GM03348 (cell line): ENCODE results near the gene EIF5B.
A peak's percentile ranks its signal among the peaks of the same experiment; 100 is the strongest.

Experiments
- DNase-seq: peaks from one replicate; pipeline ENCODE4 v3.0.0; 2012; ENCODE audit warnings: low spot score

Gene EIF5B

DNA sequence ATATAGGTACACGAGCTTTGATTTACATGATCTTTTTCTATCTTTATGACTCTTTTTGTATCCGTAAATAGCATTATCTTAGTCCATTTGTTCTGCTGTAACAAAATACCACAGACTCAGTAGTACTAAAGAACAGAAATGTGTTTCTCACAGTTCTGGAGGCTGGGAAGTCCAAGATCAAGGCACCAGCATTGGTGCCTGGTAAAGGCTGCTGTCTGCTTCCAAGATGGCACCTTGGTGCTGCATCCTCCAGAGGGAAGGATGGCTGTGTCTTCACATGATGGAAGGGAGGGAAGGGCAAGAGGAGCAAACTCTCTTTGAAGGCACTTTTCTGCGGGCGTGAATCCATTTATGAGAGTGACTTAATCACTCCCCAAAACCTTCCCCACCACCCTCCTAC, 36.0 kb downstream of the EIF5B start:
- no peak for DNase-seq

DNA sequence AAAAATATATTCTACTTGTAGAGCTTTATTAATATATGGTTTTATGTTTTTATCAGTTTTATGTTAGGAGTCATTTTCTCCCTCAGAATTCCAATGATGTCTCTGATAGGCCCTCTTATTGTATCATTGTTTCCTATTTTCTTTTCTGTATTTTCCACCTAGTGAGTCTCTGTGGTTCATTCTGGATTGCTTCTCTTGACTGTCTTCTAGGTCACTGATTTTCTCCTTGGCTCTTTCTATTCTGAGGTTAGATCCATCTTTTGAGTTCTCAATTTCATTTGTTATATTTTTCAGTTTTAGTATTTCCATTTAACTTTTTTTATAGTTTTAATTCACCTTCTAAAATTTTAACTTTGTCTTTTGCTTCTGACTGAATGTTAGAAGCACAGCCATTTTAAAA, 37.6 kb downstream of the EIF5B start:
- DNase-seq: no peak

DNA sequence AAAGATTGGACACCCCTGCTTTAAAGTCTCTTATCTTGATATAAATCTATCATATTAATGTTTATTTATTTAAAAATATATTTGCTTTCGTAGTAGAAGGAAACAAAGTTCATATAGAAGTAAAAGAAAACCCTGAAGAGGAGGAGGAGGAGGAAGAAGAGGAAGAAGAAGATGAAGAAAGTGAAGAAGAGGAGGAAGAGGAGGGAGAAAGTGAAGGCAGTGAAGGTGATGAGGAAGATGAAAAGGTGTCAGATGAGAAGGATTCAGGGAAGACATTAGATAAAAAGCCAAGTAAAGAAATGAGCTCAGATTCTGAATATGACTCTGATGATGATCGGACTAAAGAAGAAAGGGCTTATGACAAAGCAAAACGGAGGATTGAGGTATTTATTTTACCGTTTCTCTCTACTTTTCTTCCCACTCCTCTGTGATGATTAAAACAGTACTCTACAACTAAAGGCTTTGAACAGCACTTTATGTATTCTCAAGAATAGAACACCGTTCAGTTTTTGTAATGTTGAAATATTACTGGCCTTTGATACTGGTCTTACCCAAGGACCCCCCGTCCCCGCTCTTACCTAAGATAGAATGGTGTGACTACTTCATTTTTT, 39.2 kb downstream of the EIF5B start:
- no peak for DNase-seq

DNA sequence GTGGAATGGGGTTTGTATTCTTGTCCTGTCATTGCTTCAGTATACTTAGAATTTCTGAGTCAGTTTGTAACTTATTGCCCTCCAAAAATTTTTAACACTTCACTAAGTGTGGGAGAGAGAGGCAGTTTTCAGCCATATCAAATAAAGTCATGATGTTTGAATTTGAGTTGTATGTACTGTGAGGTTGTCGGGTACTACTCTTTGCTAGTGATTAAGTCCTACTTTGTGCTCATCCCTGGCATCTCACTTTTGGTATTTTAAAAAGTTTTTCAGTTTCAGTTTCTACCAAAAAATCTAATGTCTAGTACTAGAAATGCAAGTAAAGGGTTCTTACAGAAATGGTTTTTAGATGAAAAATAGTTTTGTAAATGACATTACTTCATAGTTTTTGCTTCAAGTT, 40.7 kb downstream of the EIF5B start:
- DNase-seq: no peak

DNA sequence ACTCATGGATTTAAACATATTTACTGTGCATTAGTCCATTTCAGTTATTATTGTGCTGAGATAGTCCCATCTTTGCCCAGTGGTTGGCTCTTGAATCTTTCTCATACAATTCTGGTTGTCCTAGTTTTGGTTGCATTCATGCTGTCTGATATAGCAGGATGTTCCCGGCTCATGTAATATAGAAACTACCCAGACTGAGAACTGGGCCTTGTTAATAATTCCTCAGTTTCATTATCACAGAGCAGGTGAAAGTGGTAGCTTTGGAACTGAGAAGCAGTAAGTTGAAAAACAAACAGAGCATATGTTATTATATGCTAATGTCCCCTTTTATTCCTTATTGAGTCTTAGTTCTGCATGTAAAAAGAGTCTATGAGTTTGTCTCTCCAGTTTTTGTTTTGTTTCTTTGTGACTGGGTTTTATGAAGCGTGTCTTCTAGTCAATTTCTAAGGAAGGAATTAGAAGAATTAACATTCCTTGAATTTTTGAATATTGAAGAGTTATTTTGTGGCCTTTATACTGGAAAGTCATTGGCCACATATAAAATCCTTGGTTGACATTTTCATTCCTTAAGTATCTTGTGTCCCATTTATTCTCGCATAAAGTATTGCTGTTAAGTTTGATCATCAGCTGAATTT, 43.3 kb downstream of the EIF5B start:
- no peak for DNase-seq

DNA sequence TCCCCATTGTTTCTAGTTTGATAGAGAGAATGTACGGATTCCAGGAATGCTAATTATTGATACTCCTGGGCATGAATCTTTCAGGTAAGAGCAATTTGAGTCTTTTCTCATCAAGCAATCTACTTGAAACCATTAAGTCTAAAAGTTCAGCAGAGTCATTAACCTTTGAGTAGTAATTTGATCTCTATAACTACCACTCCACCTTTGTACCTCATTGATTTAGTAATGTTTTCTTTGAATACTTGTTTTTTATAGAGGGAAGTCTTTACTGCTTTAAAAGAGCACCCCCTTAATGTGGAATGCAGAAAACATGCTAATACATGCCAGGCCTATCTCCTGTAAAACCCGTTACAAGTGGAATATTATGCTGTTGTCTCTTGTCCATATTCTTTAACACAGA, 45.0 kb downstream of the EIF5B start:
- DNase-seq: no peak

DNA sequence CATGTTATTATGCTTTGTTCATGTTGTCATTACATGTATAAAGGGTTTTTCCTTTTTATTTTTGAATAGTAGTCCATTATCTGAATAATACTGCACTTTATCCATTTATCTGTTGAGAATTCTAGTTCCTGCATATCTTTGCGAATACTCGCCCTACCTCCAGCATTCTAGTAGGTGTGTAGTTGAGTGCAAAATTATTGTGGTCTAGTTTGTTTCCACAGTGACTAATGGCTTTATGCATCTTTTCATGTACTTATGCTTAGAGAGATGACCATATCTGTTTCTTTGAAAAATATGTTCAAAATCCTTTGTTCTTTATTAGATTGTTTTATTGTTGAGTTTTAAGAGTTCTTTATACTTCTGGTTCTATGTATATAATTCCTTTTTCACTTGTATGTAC, 48.8 kb downstream of the EIF5B start:
- no peak for DNase-seq

DNA sequence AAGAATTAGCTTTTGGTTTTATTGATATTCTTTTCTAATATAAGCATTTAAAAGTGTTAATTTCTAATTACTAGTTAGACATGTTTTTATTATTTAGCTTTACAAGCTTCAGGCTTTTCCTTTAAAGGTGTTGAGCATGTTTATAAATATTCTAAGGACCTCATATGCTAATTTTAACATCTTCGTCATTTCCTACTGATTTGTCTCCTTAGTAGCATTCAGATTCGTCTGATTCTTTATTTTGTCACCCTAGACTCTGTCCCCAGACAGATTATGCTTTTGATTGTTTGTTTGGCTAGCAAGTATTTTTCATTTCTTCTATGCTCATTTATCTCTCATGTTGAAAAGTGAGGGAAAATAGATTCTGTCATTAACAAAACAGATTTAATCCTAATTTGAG, 51.7 kb downstream of the EIF5B start:
- DNase-seq: no peak

DNA sequence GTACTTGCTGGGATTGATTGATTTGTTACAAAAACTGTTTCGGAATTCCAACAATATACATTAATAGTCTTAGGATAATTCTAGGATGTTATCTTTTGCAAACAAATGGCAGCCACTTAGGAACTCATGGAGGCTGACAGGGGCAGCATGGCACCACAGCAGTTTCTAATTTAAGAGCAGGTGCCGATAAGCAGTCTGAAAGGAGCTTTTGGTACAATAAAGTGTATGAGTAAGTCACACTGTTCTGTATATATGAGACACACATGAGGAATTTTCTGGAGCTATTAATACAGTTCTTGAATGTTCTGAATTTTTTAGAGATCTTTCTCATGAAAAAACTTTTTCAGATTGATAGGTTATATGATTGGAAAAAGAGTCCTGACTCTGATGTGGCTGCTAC, 52.2 kb downstream of the EIF5B start:
- peak; percentile 52 for DNase-seq

DNA sequence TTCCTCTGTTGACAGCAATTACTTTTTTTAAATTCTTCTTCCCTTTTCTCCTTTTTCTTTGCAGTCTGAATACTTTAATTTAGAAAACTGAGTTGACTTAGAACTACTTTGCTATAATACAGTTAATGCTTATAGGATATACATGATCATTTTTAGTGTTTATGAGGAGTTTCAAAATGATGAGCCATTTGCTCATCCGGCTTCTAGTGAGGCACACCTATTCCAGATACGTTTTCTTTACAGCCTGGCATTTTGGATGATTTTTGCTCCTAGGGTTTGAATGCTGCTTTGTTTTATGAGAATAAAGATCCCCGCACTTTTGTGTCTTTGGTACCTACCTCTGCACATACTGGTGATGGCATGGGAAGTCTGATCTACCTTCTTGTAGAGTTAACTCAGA, 52.8 kb downstream of the EIF5B start:
- DNase-seq: no peak

DNA sequence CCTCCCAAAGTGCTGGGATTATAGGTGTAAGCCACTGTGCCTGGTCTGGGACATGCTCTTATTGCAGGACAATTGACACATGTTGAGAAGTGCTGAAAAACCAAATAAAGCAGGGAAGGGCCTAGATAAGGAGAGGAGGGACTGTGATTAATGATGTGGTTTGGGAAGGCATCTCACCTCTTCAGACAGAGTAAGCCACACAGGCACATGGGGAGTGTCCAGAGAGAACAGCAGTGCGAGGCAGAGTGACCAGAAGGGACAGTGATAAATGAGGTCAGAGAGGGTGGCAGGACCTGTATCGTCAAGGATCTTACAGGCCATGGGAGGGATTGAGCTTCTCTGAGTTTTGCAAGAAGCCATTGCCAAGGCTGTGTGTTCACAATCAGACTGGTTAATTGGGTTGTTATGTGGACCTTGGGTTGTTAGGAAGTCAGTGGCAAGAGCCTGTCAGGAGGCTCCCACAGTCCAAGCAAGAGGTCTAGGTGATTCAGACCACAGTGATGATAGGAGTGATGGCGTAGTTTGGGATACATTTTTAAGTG, 58.5 kb downstream of the EIF5B start:
- DNase-seq: no peak

DNA sequence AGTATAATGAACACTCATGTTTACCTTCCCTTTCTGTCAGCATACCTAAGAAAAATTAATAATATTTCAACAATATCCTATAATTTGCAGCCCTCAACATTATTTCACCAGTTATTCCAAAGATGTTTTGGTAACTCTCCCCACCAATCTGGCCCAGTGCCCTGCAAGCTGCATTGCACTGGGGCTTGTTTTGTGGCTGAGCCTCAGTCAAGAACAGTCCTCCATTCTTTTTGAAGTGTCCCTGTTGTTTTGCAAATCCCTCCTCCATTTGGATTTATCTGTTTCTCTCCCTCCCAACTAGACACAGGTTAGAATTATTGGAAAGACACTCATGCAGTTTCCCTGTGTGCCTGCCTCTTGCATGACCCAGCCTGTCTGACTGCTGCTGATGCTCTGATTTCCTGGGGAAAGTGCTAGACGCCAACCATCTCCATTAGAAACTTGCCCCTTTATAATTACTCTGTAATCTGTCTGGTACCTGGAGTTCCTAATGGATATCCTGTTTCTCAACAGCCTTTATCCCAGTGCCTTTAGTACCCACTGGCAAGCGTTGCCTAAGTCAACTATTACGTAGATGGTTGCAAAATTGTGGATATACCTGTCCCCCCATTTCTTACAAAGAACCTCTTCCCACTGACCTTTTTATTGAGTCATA, 60.2 kb downstream of the EIF5B start:
- DNase-seq: no peak

DNA sequence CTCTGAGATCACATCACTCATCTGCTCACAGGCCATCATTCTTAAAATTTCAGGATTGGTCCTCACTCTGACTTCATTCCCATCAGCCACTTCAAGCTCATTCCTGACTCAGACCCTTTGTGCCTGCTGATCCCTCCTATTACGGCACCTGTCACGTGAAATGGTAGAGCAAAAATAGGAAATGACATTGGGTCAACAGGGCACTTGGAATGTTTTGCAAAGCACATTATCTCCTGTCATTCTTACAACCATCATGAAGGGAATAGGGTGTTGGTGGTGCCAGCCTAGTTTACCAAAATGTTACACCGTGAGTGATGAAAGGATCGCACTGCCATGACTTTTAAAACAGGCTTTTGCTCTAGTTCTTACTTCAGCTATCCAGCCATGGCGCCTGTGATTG, 61.1 kb downstream of the EIF5B start:
- DNase-seq: no peak

DNA sequence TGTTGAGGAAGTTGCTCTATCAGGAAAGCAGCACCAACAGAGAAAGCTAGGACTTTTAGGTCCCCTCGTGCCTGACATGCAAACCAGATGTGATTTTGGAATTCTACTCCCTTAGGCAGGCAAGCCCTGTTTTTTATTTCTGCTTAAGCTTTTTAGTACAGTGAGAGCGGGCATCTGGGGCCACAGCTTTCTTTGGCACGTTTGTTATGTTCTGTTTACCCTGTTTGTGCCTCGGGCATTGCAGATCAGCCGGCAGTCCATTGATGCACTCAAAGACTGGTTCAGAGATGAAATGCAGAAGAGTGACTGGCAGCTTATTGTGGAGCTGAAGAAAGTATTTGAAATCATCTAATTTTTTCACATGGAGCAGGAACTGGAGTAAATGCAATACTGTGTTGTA, 61.9 kb downstream of the EIF5B start:
- DNase-seq: no peak

DNA sequence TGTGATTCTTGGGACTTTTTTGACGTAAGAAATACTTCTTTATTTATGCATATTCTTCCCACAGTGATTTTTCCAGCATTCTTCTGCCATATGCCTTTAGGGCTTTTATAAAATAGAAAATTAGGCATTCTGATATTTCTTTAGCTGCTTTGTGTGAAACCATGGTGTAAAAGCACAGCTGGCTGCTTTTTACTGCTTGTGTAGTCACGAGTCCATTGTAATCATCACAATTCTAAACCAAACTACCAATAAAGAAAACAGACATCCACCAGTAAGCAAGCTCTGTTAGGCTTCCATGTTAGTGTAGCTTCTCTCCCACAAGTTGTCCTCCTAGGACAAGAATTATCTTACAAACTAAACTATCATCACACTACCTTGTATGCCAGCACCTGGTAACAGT, 62.6 kb downstream of the EIF5B start:
- DNase-seq: no peak

DNA sequence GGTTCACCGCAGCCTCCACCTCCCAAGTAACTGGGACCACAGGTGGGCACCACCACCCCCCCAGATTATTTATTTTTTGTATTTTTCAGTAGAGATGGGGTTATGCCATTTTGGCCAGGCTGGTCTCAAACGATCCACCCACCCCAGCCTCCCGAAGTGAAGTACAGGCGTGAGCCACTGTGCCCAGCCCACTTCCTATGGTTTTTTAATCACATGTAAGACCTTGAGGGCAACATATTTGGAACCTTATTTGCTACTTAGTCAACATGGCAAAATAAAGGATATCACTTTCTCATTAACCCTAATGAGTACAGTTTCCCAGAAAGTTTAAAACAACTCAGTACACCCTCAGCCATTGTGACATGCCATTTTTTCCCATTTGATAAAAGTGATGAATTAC, 64.7 kb downstream of the EIF5B start:
- DNase-seq: no peak

DNA sequence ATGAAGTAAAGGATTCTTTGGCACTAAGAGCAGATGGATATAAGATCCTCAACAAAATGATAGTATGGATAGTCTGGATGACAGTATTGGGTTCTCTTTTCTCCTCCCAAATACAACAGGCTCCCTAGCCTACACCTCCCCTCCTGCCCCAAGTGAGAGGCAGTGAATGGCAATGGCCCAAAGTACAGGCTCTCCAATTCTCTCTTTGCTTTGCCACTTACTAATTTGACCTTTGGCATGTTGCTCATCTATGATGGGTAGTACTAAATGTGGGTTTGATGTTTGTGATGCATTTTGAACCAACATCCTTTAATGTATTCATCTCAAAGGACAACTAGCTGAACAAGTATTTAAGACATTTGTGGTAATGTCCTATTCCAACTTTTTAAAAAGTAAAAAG, 65.9 kb downstream of the EIF5B start:
- DNase-seq: peak; percentile 11

DNA sequence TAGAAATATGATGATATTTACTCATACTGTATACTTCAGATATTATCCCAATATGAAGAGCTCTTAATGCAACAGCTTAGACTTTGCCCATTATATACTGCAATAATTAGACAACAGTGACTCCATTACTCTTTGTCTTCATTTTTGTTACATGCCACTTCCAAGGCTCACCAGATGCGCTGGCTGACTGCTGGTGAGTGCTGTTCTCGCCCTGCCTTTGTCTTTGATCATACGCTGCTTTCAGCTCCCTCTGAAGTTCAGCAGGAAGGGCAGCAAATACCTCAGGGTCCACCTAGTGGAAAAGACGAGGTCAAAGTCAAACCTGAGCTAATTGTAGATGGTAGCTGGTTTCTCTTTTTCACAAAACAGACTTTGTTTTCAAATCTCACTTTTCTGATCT, 66.3 kb downstream of the EIF5B start:
- DNase-seq: no peak

DNA sequence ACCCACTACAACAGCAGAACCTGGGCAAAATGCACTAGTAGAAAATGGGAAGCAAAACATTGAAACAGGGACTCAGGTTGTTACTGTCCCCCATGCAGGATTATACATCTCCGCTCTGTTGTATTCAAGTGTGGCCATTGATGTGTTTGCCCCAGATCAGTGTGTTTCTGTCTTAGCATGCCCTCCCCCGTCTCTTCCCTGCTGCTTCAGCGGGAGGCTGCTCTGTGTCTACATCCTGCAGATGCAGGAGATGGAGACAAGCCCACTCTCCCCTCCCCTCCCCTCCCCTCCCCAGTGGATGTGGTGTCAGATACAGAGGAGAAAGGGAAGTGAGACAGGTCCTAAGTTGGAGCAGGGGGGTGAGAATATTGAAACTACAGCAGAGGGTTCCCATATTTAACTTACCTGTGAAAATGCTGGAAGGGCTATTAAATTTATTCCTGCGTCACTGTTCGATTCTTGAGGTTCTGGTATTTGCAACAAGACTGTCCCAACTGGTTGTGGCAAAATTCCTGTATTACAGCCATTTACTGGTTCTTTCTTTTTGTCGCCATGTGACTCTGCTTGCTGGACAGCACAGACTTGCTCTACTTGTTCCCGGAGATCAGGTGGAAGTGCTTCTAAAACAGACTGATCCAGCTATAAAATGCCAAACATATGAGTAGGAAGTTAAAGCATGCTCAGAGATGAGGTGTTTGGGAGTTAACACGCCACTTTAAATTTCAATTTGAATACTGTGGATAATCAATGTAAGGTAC, 67.0 kb downstream of the EIF5B start:
- DNase-seq: no peak

DNA sequence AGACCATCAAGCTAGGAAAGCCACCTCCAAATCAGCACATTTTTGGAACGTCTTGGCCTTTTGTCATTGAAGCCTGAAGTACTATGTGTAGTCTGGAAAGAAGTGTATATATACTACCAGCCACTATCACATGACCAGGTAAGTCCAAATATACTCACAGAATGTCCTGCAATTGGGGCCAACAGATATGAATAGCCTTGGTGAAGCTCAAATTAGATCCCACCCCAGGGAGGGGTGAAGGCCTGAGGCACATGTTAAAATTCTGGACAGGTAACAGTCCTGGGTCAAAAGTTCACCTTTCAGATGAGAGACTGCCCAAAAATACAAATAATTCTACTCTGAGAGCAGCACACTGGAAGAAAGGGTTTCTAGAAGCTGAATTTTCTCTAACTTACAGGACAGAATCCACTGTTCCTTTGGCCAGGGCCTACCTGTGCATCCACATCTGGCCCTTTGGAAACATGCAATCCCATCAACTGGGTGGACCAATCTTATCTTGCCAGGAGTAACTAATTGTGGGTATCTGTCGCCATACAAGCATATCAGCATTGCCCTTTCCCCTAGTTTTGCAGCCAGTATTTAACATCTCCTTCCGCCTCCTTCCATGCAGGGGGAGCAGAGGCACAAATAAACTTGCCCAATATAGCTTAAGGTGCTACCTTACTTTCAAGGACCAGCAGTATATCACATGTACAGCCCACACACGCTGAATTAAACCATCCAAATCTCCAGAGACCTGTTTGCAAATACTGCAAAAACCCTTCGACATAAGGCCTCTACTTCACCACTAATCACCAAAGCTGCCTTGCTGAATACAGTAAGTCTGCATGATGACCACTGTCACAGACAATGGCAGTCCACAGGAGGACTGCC, 67.8 kb downstream of the EIF5B start:
- DNase-seq: no peak

DNA sequence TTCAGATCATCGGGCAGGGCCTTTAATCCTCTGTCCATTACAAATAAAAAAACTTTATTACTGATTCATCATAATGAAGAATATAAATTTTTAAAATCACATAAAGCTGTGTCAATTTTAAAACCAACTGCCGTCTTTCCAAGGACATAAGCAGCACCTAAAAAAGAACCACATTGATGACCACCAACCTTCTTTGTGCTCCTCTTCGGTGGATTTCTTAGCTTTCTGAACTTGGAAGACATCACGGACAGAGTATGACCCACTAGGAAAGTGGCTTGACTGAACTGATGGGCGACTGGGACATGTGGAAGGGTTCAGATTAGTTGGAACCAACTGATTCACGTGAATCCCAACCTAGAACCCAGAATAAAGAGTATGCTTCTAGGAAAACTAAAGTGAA, 68.9 kb downstream of the EIF5B start:
- DNase-seq: no peak

DNA sequence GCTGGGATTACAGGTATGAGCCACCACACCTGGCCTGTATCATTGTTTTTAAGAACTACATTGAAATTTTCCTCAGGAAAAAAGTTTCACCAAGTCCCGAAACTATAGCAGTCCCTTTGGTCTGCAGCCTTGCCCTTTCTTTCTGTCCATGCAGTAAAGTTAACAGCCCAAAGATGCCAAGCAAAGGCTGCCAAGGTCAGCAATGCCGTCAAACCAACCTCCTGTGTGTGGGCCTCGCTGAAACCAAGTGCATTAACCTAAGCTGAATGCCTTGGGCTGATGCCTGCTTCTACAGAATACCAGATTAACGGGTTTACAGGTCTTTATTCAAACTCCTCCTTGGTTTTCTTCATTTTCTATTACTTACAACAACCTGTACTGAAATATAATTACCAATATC, 73.1 kb downstream of the EIF5B start:
- DNase-seq: no peak
